GM12865 (cell line): ENCODE data around the gene SERINC5.

ENCODE experiments used
- DNase-seq: peaks from one replicate; pipeline ENCODE4 v3.0.0; 2010; ENCODE audit warnings: low read depth
- H3K4me3 ChIP-seq: 2 replicates; pipeline ENCODE4 v1.5.1; 2011; ENCODE audit warnings: mild to moderate bottlenecking, low read depth, low read length, control low read depth
- TF ChIP-seq, protein P1 (sequence below): IDR thresholded peaks from 2 replicates; pipeline ENCODE4 v1.5.1; 2011; ENCODE audit warnings: low read length, control low read depth, low read depth, inconsistent platforms; ENCODE audit not compliant: insufficient read depth; ENCODE audit errors: missing control alignments

SERINC5 gene

DNA sequence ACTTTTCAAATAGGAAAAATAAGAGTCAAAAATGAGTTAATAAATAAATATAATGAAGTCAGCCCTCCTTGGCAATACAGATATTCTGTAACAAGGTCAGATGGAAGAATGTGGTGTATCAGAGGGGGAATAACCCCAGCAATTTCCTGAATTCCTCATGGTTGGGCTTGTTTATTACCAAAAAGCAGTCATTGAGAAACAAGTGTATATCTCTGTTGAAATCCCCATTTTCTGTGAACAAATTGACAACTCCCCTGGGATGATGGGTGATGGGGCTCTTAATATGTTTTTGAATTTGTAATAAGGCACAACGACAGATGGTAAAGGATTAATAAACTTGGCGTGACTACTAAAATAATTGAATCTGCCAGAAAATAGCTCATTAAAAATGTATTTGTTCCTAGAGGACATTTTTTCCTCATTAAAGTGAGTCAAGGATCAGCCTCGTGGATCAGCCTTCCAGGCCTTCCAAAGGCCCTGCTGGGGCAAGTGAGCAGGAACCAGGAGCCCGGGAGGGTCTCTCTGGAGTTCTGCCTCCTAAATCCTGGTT, 186.5 kb downstream of the SERINC5 start:
- no peak for DNase-seq
- TF ChIP-seq, protein P1, sequence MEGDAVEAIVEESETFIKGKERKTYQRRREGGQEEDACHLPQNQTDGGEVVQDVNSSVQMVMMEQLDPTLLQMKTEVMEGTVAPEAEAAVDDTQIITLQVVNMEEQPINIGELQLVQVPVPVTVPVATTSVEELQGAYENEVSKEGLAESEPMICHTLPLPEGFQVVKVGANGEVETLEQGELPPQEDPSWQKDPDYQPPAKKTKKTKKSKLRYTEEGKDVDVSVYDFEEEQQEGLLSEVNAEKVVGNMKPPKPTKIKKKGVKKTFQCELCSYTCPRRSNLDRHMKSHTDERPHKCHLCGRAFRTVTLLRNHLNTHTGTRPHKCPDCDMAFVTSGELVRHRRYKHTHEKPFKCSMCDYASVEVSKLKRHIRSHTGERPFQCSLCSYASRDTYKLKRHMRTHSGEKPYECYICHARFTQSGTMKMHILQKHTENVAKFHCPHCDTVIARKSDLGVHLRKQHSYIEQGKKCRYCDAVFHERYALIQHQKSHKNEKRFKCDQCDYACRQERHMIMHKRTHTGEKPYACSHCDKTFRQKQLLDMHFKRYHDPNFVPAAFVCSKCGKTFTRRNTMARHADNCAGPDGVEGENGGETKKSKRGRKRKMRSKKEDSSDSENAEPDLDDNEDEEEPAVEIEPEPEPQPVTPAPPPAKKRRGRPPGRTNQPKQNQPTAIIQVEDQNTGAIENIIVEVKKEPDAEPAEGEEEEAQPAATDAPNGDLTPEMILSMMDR: no peak
- H3K4me3 ChIP-seq: no peak overlapping the region

DNA sequence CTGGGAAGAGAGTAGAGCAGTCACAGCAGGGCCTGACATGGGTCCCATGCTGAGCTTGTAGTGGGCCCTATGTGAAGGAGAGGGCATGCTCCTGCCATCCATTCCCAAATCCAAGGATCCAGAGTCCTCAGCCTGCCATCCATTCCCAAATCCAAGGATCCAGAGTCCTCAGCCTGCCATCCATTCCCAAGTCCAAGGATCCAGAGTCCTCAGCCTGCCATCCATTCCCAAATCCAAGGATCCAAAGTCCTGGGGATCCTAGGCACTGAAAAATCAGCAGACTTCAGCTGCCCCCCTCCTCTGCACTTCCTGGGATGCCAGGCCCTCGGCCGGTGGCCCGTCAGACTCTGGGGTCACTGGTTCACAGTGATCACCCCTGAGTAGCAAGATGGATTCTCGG, 187.1 kb downstream of the SERINC5 start:
- DNase-seq: no peak
- TF ChIP-seq, protein P1: no peak
- H3K4me3 ChIP-seq: no peak overlapping the region

DNA sequence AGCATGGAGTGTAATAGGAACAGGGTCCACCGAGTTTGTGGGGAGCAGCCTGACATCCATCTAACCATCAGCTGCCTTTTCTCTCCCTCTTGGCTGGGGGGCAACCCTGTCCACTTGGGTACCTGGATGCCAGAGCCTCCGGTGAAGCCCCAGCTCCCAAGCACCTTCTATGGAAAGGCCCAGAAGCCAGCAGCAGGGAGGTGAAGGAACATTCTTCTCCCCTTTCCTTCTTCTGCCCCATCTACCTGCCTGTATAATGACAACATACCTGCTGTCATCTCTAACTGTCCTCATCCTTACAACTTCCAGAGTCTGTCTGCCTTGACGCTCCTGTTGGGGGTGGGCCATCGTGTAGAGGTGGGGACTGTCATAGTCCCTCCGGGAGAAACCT, 187.6 kb downstream of the SERINC5 start:
- no peak overlapping the region for H3K4me3 ChIP-seq
- TF ChIP-seq, protein P1: no peak

DNA sequence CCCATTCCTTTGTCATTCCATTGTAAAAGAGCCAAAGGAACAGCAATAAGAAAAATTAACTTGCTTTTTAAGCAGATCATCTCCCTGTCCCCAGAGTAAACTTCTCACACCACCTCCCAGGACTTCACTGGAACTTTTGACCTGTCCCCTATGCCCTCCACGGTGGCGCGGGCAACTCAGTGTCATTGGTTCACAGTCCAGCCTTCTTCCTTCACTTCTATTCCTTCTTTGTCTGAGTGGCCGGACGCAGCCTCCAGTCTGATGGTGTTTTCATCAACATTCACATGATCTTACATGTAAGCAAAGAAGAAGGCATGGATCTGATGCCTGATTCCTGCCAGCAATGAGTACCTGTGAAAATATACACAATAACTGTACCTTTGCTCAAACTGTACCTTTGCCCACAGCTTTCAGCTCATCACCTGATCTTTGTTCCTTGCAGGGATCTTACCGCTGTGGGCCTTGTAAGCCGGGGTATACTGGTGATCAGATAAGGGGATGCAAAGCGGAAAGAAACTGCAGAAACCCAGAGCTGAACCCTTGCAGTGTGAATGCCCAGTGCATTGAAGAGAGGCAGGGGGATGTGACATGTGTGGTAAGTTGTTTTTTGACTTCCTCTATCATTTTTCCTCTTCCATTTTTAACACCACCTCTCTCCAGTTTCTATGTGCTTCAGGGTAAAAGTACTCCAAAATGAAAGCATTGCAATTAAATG, 188.2 kb downstream of the SERINC5 start:
- TF ChIP-seq, protein P1: no peak
- DNase-seq: no peak
- H3K4me3 ChIP-seq: no peak overlapping the region

More for the DNA sequence above, 187.6 kb downstream of the SERINC5 start:
- DNase-seq: no peak

DNA sequence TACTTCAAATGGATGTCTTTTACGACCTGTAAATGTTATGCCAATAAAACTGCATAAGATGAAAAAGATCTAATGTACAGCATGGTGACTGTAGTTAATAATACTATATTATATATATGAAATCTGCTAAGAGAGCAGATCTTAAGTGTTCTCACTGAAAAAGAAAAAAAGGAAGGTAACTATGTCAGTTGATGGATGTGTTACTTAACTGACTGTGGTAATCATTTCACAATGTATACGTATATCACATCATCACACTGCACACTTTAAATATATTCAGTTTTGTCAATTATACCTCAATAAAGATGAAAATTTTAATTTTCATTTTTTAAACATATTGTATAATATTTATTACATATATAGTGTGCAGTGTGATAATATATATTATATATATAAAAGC, 188.8 kb downstream of the SERINC5 start:
- no peak for DNase-seq
- TF ChIP-seq, protein P1: no peak
- H3K4me3 ChIP-seq: no peak overlapping the region

DNA sequence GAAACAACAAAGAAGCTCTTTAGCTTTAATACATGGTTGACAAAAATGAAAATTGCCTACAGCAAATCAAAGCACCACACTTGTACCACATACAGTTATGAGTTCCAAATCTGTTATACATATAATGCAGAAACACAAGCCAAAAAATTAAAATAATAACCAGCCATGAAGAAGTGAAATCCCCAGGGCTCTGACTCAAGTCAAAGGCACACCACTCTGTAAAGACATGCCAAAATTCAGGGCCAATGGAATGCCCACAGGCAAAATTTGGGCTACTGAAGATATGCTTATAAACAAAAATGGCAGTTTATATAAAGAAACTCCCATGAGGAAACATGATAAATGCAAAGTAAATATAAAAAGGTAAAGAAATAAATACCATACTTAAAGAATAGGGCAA, 191.7 kb downstream of the SERINC5 start:
- H3K4me3 ChIP-seq: no peak overlapping the region
- no peak for DNase-seq
- TF ChIP-seq, protein P1: no peak
